HG02870 (cell line): ENCODE results near the gene TCF19.
A peak's percentile ranks its signal among the peaks of the same experiment; 100 is the strongest.

Source experiments
- ATAC-seq: cut with Tn5 transposase; IDR thresholded peaks from one replicate; pipeline ENCODE4 v1.9.1; 2021; ENCODE audit warnings: mild to moderate bottlenecking, moderate library complexity; ENCODE audit not compliant: unreplicated experiment

The TCF19 gene

GRCh38 chr6:31202259-31203166 is 44.1 kb downstream of the TCF19 start:
- no peak for ATAC-seq

- ATAC-seq = peak; percentile 65
Observed at GRCh38 chr6:31203345-31203979, 45.1 kb downstream of the TCF19 start.

- no peak for ATAC-seq
Observed at GRCh38 chr6:31204751-31205145, 46.4 kb downstream of the TCF19 start.

- no peak for ATAC-seq
Observed at GRCh38 chr6:31205638-31206037, 47.2 kb downstream of the TCF19 start.

- no peak for ATAC-seq
Observed at GRCh38 chr6:31208506-31208905, 50.1 kb downstream of the TCF19 start.

- no peak for ATAC-seq
Observed at GRCh38 chr6:31209137-31209536, 50.7 kb downstream of the TCF19 start.

- ATAC-seq = no peak
Observed at GRCh38 chr6:31210123-31210522, 51.7 kb downstream of the TCF19 start.

GRCh38 chr6:31210741-31211532 is 52.5 kb downstream of the TCF19 start:
- no peak for ATAC-seq
